Measurements from ENCODE around the gene BICD1.

DNA sequence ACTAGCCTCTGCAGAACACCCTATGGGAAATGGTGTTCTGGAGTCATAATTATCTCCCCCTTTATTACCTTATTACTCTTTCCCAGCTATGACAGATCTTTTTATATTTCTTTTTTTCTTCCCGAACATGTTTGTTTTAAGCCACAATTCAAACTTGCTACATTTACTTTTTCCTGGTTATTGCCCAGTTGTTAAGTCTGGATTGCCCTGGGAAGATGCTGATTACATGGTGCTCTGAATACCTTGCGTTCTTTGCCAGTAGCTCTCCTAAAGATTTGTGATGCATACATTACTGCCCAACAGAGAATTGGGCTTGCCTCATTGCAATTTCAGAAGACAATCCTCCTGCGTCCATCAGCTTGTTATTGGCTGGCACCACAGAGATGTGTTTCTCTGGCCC is 174.5 kb downstream of the BICD1 start:
- no peak for TF ChIP-seq EZH2phosphoT487 (IDR thresholded peaks at IDR 0.05; ENCODE audit: borderline replicate concordance, low read length)
- TF ChIP-seq, protein P1, sequence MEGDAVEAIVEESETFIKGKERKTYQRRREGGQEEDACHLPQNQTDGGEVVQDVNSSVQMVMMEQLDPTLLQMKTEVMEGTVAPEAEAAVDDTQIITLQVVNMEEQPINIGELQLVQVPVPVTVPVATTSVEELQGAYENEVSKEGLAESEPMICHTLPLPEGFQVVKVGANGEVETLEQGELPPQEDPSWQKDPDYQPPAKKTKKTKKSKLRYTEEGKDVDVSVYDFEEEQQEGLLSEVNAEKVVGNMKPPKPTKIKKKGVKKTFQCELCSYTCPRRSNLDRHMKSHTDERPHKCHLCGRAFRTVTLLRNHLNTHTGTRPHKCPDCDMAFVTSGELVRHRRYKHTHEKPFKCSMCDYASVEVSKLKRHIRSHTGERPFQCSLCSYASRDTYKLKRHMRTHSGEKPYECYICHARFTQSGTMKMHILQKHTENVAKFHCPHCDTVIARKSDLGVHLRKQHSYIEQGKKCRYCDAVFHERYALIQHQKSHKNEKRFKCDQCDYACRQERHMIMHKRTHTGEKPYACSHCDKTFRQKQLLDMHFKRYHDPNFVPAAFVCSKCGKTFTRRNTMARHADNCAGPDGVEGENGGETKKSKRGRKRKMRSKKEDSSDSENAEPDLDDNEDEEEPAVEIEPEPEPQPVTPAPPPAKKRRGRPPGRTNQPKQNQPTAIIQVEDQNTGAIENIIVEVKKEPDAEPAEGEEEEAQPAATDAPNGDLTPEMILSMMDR (IDR thresholded peaks at IDR 0.05; ENCODE audit: low read depth, low read length, poor library complexity, severe bottlenecking): no peak

All from DOHH2 (cell line).